MM.1S (cell line): ENCODE measurements around the gene HMGB3.

Source experiments
- DNase-seq: peaks from one replicate; pipeline ENCODE4 v3.0.0-alpha.2; 2015
- H2AFZ ChIP-seq: fragments of 300-600 bp; sonication (generic); 2 replicates; pipeline ENCODE4 v1.6.0; 2016; ENCODE audit warnings: antibody characterized with exemption, low read length
- H3F3A ChIP-seq: fragments of 300-600 bp; sonication (generic); 2 replicates; pipeline ENCODE4 v1.6.1; 2016; ENCODE audit warnings: mild to moderate bottlenecking, antibody characterized with exemption, low read length, moderate library complexity, mixed read lengths; ENCODE audit not compliant: insufficient read depth
- H3K27ac ChIP-seq: fragments of 300-600 bp; sonication (generic); 2 replicates; pipeline ENCODE4 v1.5.1; 2016; ENCODE audit warnings: mild to moderate bottlenecking, low read length
- H3K27me3 ChIP-seq: fragments of 300-600 bp; sonication (generic); replicated peaks from 2 replicates; pipeline ENCODE4 v1.6.0; 2016; ENCODE audit warnings: low read length; ENCODE audit not compliant: insufficient read depth
- H3K36me3 ChIP-seq: fragments of 300-600 bp; sonication (generic); replicated peaks from 2 replicates; pipeline ENCODE4 v1.6.1; 2016; ENCODE audit warnings: mild to moderate bottlenecking, low read length, mixed read lengths; ENCODE audit not compliant: insufficient read depth
- H3K4me1 ChIP-seq: fragments of 300-600 bp; sonication (generic); 2 replicates; pipeline ENCODE4 v1.6.1; 2016; ENCODE audit warnings: low read length, mixed read lengths
- H3K4me2 ChIP-seq: fragments of 300-600 bp; sonication (generic); 2 replicates; pipeline ENCODE4 v1.6.0; 2016; ENCODE audit warnings: low read depth, low read length
- H3K4me3 ChIP-seq: fragments of 300-600 bp; sonication (generic); 2 replicates; pipeline ENCODE4 v1.5.1; 2016; ENCODE audit warnings: low read length, mixed read lengths
- H3K79me2 ChIP-seq: fragments of 300-600 bp; sonication (generic); 2 replicates; pipeline ENCODE4 v1.6.1; 2016; ENCODE audit warnings: mixed run types, low read length, mixed read lengths
- H3K9ac ChIP-seq: fragments of 300-600 bp; sonication (generic); 2 replicates; pipeline ENCODE4 v1.6.1; 2016; ENCODE audit warnings: low read length, mixed read lengths
- H3K9me2 ChIP-seq: fragments of 300-600 bp; sonication (generic); replicated peaks from 2 replicates; pipeline ENCODE4 v1.6.1; 2016; ENCODE audit warnings: mild to moderate bottlenecking, low read length, mixed read lengths; ENCODE audit not compliant: insufficient read depth
- H3K9me3 ChIP-seq: fragments of 300-600 bp; sonication (generic); replicated peaks from 2 replicates; pipeline ENCODE4 v1.6.1; 2016; ENCODE audit warnings: mild to moderate bottlenecking, low read length, mixed read lengths; ENCODE audit not compliant: insufficient read depth
- H4K20me1 ChIP-seq: fragments of 300-600 bp; sonication (generic); 2 replicates; pipeline ENCODE4 v1.6.1; 2016; ENCODE audit warnings: mild to moderate bottlenecking, low read length, moderate library complexity, mixed read lengths; ENCODE audit not compliant: insufficient read depth
- EZH2 ChIP-seq: fragments of 300-600 bp; sonication (generic); optimal IDR thresholded peaks from 2 replicates; pipeline ENCODE3; 2017; ENCODE audit warnings: low read depth, mild to moderate bottlenecking, antibody characterized with exemption, low read length, mixed read lengths
- EZH2phosphoT487 ChIP-seq: fragments of 300-600 bp; sonication (generic); IDR thresholded peaks from 2 replicates; pipeline ENCODE4 v1.6.1; 2018; ENCODE audit warnings: antibody characterized with exemption, low read length
- TF ChIP-seq, protein P1 (sequence below): fragments of 300-600 bp; sonication (generic); IDR thresholded peaks from 2 replicates; pipeline ENCODE4 v1.5.1; 2016; ENCODE audit warnings: antibody characterized with exemption, low read length, mixed read lengths

HMGB3 gene

DNA sequence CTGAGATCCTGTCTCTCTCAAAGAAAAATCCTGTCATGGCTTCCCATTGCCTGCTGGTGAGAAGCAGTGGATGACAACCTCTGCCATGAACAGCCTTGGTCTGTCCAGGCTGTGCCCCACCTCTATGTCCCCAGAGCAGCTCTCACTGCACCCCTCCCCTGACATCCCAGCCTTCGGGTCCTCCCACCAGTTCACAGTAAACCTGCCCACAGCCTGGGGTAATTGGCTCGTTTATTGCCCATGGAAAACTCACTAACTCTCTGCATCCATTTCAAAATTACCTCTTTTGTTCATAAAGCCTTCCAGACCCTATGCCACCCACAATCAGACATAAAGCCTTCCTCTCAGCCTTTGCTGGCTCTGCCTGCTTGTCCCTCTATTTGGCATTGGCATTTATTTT is 10.7 kb upstream of the HMGB3 start:
- Histone ChIP-seq H3K9ac (no peak overlapping the region), H2AFZ (no peak overlapping the region), H3K4me1 (no peaks in the 10 kb centered on the region), H3K27ac (no peak overlapping the region), H3K4me3 (no peak overlapping the region), H3K79me2 (no peaks in the 10 kb centered on the region), H4K20me1 (no peaks in the 10 kb centered on the region), H3K9me2 (no peaks in the 10 kb centered on the region), H3K4me2 (no peak overlapping the region), H3F3A (no peaks in the 10 kb centered on the region), H3K27me3 (no peaks in the 10 kb centered on the region), H3K36me3 (no peaks in the 10 kb centered on the region), H3K9me3 (no peaks in the 10 kb centered on the region)
- TF ChIP-seq EZH2phosphoT487 (no peak), EZH2 (no peak)
- TF ChIP-seq, protein P1, sequence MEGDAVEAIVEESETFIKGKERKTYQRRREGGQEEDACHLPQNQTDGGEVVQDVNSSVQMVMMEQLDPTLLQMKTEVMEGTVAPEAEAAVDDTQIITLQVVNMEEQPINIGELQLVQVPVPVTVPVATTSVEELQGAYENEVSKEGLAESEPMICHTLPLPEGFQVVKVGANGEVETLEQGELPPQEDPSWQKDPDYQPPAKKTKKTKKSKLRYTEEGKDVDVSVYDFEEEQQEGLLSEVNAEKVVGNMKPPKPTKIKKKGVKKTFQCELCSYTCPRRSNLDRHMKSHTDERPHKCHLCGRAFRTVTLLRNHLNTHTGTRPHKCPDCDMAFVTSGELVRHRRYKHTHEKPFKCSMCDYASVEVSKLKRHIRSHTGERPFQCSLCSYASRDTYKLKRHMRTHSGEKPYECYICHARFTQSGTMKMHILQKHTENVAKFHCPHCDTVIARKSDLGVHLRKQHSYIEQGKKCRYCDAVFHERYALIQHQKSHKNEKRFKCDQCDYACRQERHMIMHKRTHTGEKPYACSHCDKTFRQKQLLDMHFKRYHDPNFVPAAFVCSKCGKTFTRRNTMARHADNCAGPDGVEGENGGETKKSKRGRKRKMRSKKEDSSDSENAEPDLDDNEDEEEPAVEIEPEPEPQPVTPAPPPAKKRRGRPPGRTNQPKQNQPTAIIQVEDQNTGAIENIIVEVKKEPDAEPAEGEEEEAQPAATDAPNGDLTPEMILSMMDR = no peak
- no peak for DNase-seq

DNA sequence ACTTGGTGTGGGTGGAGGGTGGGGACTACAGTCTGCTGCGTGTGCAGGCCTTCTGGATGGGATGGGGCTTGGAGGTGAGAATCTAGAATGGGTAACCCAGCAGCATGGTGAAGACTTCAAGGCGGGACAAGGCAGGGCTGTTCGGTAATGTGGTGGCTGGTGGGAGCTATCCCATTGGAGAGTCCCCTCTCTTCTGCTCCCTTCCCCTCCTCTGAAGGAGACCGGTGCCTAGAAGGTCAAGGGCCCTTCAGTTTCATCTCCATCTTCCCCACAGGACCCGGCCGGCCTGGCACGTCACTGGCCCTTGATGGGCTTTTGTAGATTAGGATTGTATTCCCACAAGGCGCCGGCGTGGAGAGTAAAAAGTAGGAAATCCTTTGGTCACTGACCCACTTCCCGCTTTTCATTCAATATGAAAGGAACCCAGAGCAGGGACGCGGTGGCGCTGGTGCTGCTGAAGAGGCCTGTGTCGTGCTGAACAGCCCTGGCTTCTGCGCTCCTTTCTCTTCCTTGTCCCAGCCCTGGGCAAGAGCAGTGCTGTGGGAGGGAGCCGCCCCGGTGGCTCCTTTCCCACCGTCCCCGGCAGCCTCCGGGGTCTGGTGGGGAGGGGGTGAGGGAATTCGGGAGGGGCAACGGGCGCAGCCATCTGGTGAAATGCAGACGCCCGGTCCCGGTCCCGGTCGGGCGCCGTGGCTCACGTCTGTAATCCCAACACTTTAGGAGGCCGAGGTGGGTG is 7.3 kb upstream of the HMGB3 start:
- Histone ChIP-seq H4K20me1 (no peaks in the 10 kb centered on the region), H3K4me2 (no peak overlapping the region), H3F3A (no peaks in the 10 kb centered on the region), H3K9me3 (no peaks in the 10 kb centered on the region), H3K79me2 (no peaks in the 10 kb centered on the region), H2AFZ (no peak overlapping the region), H3K27me3 (no peaks in the 10 kb centered on the region), H3K9ac (no peak overlapping the region), H3K9me2 (no peaks in the 10 kb centered on the region), H3K4me3 (no peak overlapping the region), H3K36me3 (no peaks in the 10 kb centered on the region), H3K4me1 (no peaks in the 10 kb centered on the region), H3K27ac (no peak overlapping the region)
- no peak for DNase-seq
- TF ChIP-seq EZH2phosphoT487 (no peak), EZH2 (no peak)
- TF ChIP-seq, protein P1 = no peak

DNA sequence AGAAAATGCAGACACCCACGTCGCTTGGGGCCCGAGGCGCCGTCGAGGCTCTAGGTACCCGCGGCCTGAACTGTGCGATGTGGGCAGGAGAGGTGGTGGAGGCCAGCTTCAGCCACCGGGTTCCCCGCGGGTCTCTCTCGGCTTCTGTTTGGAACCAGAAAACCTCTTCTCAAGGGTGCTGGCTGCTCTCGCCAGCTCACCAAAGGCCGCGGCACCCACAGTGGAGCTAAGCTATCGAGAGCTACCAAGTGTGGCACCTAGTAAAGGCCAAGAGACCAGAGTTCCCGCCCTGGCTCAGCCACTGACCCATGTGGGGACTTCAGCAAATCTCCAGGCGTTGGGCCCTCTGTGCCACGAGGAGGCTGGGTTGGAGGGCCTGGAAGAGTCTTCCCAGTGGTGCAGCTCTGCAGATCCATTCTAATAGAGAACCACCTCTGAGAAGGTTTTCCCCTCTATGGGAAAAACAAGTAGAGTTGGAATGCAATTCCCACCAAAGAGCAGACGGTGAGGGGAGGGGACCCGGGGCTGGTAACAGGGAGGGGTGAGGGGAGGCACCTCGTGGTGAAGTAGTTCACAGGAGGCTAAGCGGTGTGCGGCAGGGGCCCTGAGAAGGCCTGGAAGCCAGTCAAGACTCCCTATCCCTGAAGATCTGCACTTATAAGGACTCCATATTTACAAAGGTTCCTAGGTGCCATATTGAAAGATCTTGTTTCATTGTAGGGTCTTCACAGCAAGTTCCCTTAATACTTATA is 5.5 kb upstream of the HMGB3 start:
- H3K4me2 ChIP-seq = no peak overlapping the region
- H3K27ac ChIP-seq = no peak overlapping the region
- H3K9ac ChIP-seq = no peak overlapping the region
- H3F3A ChIP-seq = no peaks in the 10 kb centered on the region
- TF ChIP-seq EZH2phosphoT487 (no peak), EZH2 (no peak)
- TF ChIP-seq, protein P1 = no peak
- H3K4me3 ChIP-seq = no peak overlapping the region
- no peaks in the 10 kb centered on the region for H3K4me1 ChIP-seq
- H3K36me3 ChIP-seq = no peaks in the 10 kb centered on the region
- H3K79me2 ChIP-seq = no peaks in the 10 kb centered on the region
- no peaks in the 10 kb centered on the region for H3K27me3 ChIP-seq
- no peaks in the 10 kb centered on the region for H4K20me1 ChIP-seq
- no peaks in the 10 kb centered on the region for H3K9me2 ChIP-seq
- H3K9me3 ChIP-seq = no peaks in the 10 kb centered on the region
- DNase-seq = no peak
- no peak overlapping the region for H2AFZ ChIP-seq
